Measurements from ENCODE around the gene ECI2. TPM values are rescaled to one million over a fixed set of nuclear protein-coding genes. Genes with fewer than 3 reads are reported as not detected.

The ECI2 gene
- total RNA-seq, 1 experiment from 2014 or later = 143 TPM

DNA sequence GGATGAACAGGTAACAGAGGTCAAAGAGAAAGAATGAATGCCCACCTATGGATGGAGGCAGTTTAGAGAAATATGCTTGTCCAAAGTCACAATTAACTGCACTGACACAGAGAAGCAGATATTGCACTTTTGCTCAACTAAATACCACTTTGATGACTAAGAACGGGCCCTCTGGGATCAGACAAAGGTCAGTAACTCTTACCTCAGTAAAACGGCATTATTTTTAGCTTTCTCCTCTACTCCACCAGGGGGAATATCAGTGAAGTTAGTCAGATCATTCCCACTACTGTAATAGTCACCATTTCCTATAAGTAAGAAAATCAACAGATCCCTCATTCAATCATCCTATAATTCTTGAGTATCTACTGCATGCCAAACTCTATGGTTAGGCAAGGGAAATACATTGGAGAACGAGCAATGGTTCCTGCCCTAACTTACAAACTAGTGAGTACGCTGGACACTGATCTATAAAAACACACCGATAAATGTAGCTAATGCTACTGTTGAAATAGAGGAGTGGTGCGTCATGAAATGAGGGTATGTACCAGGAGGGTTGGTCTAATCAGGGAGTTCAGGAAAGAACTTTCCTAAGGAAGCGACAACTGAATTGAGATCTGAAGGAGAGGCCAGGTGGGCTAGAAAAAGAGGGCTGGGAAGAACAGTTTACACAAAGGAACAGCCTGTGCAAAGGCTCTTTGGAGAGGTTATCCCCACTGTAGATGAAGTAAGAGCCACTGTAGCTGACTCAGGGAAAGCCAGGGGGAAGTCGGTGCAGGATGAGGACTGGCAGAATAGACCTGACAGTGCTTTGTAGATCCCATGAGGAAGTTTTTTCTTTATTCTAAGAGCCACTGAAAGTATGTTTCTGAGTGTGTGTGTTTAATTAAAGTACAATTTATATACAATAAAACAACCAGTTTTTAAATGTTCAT, 9.2 kb downstream of the ECI2 start:
- H3K27me3 ChIP-seq (ENCODE audit: low read length) = no peaks in the 10 kb centered on the region
- no peaks in the 10 kb centered on the region for H3K9me3 ChIP-seq (ENCODE audit: low read length)
- intact Hi-C loops (cut with micrococcal nuclease) = loop anchor here (1.0 kb wide), 1 partner anchor 67 kb away; no protein-coding TSS in a partner anchor
- no peak overlapping the region for H3K9ac ChIP-seq (ENCODE audit: low read length)
- H3K4me3 ChIP-seq (ENCODE audit: low read length) = peak overlapping the region; percentile 17; the same call in 1 of the 2 replicates
- TF ChIP-seq EZH2phosphoT487 (IDR thresholded peaks at IDR 0.05; ENCODE audit: borderline replicate concordance, low read length) = no peak
- TF ChIP-seq EZH2 (IDR thresholded peaks at IDR 0.05; ENCODE audit: low read length, unreplicated experiment) = no peak
- peak; percentile 57 for TF ChIP-seq CTCF (conservative IDR thresholded peaks at IDR 0.05; ENCODE audit: low read depth, low read length)
- ATAC-seq (peak; percentile 75), DNase-seq (peak; percentile 91)
- H3K4me1 ChIP-seq (ENCODE audit: insufficient read depth, low read length) = peaks cover 62% of the 10 kb centered on the region
- peaks cover 10% of the 10 kb centered on the region for H3F3A ChIP-seq (ENCODE audit: low read length, unreplicated experiment)
- H3K4me2 ChIP-seq (ENCODE audit: low read length) = peak overlapping the region; percentile 68
- peaks cover 56% of the 10 kb centered on the region for H3K36me3 ChIP-seq (ENCODE audit: low read depth, low read length)
- peak overlapping the region; percentile 73 for H3K27ac ChIP-seq (ENCODE audit: low read length)
- 0 out of 2 replicates have a peak, but pooled peaks cover 2% of the 10 kb centered on the region for H3K79me2 ChIP-seq (ENCODE audit: low read length)
- 0 out of 2 replicates have a peak overlapping the region, but pooled peaks have one; percentile 14 for H2AFZ ChIP-seq (ENCODE audit: low read length)
- no TSS peak for BruUV-seq (replicated peaks)
- H3K9me2 ChIP-seq (replicated peaks; ENCODE audit: low read length) = no peaks in the 10 kb centered on the region
- CTCF ChIA-PET = interaction anchor here (0.6 to 1.3 kb wide), 2 partner anchors 10 to 11 kb away, joined by 3 to 4 read pairs; partner anchors contain the start of gene ECI2
- POLR2A ChIA-PET (ENCODE audit: unreplicated experiment) = interaction anchor here (0.5 to 1.0 kb wide), 2 partner anchors 9 to 35 kb away, joined by 3 read pairs; partner anchors contain the start of gene ECI2
- H4K20me1 ChIP-seq (ENCODE audit: low read length) = no peaks in the 10 kb centered on the region

DNA sequence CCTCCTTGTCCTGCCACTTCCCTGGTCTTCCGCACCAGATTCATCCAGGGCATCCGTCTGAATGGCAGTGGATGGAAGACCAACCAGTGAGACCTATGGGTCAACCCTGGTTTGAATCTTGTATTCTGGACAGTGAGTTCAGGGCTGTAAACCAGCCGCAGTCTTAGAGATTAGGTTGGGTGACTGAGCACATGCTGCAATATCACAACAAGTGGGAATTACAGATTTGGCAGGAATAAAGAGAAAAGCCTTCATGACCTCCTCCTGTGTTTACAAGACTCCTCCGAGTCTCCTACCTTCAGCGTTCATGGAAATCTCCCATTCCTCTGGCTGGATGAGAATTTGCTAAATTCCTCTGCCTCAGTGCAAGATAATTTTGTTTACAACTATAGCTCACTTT, 9.9 kb downstream of the ECI2 start:
- no peaks in the 10 kb centered on the region for H3K79me2 ChIP-seq (ENCODE audit: low read length)
- H3K9me2 ChIP-seq (replicated peaks; ENCODE audit: low read length) = no peaks in the 10 kb centered on the region
- H3K27ac ChIP-seq (ENCODE audit: low read length) = peak overlapping the region; percentile 73
- peaks cover 57% of the 10 kb centered on the region for H3K36me3 ChIP-seq (ENCODE audit: low read depth, low read length)
- intact Hi-C loops (cut with micrococcal nuclease) = no loop called here
- no peaks in the 10 kb centered on the region for H3K9me3 ChIP-seq (ENCODE audit: low read length)
- no peaks in the 10 kb centered on the region for H4K20me1 ChIP-seq (ENCODE audit: low read length)
- DNase-seq (no peak), ATAC-seq (no peak)
- ChIA-PET CTCF (interaction anchor here (0.6 to 1.3 kb wide), 2 partner anchors 10 kb away, joined by 3 to 4 read pairs; partner anchors contain the start of gene ECI2), POLR2A (ENCODE audit: unreplicated experiment) (interaction anchor here (0.5 kb wide), 1 partner anchor 36 kb away, joined by 3 read pairs; no protein-coding TSS in a partner anchor)
- BruUV-seq (replicated peaks) = no TSS peak
- no peaks in the 10 kb centered on the region for H3K27me3 ChIP-seq (ENCODE audit: low read length)
- H3K4me3 ChIP-seq (ENCODE audit: low read length) = peak overlapping the region; percentile 17; the same call in 1 of the 2 replicates
- H2AFZ ChIP-seq (ENCODE audit: low read length) = no peak overlapping the region
- peaks cover 55% of the 10 kb centered on the region for H3K4me1 ChIP-seq (ENCODE audit: insufficient read depth, low read length)
- TF ChIP-seq EZH2phosphoT487 (IDR thresholded peaks at IDR 0.05; ENCODE audit: borderline replicate concordance, low read length) (no peak), EZH2 (IDR thresholded peaks at IDR 0.05; ENCODE audit: low read length, unreplicated experiment) (no peak), CTCF (conservative IDR thresholded peaks at IDR 0.05; ENCODE audit: low read depth, low read length) (no peak)
- H3K4me2 ChIP-seq (ENCODE audit: low read length) = peak overlapping the region; percentile 68
- H3K9ac ChIP-seq (ENCODE audit: low read length) = no peak overlapping the region
- peaks cover 10% of the 10 kb centered on the region for H3F3A ChIP-seq (ENCODE audit: low read length, unreplicated experiment)
